CD14-positive monocyte (primary cell): ENCODE data around the gene NT5DC4. TPM values are rescaled to one million over a fixed set of nuclear protein-coding genes. Genes with fewer than 3 reads are reported as not detected.

ENCODE experiments used
- DNase-seq, 3 donors: peaks; one replicate each; pipeline ENCODE4 v3.0.0-alpha.2; 2011 to 2022
- H2AFZ ChIP-seq: 2 replicates; pipeline ENCODE4 v1.6.0; 2012; ENCODE audit warnings: mild to moderate bottlenecking, low read depth, low read length, inconsistent platforms; ENCODE audit not compliant: insufficient read depth, poor library complexity, severe bottlenecking
- H3K27ac ChIP-seq, 2 donors: 1 replicate in 1 of 2; 2 replicates in 1 of 2; pipeline ENCODE4 v1.5.1; 2012 to 2013; ENCODE audit warnings: low read length in 2 of 2, control low read depth in 1 of 2, inconsistent platforms in 1 of 2, low read depth in 1 of 2, mild to moderate bottlenecking in 1 of 2
- H3K27me3 ChIP-seq, 2 donors: one replicate each; pipeline versions ENCODE4 v1.6.0 to v1.6.1; 2011 to 2013; ENCODE audit warnings: low read length in 2 of 2; ENCODE audit not compliant: control insufficient read depth in 2 of 2, insufficient read depth in 2 of 2
- H3K36me3 ChIP-seq, 2 donors: replicated peaks in 1 of 2; 1 replicate in 1 of 2; 2 replicates in 1 of 2; pipeline versions ENCODE4 v1.5.1 to v1.6.1; 2012 to 2013; ENCODE audit warnings: low read length in 2 of 2, control low read depth in 1 of 2, inconsistent platforms in 1 of 2, mild to moderate bottlenecking in 1 of 2; ENCODE audit not compliant: insufficient read depth in 2 of 2, control insufficient read depth in 1 of 2
- H3K4me1 ChIP-seq, 2 donors: 1 replicate in 1 of 2; 2 replicates in 1 of 2; pipeline versions ENCODE4 v1.5.1 to v1.6.1; 2012 to 2013; ENCODE audit warnings: low read length in 2 of 2, control low read depth in 1 of 2, inconsistent platforms in 1 of 2, mild to moderate bottlenecking in 1 of 2, moderate library complexity in 1 of 2; ENCODE audit not compliant: insufficient read depth in 2 of 2, control insufficient read depth in 1 of 2
- H3K4me2 ChIP-seq: replicated peaks from 2 replicates; pipeline ENCODE3; 2012; ENCODE audit warnings: low read length, moderate library complexity, mild to moderate bottlenecking; ENCODE audit not compliant: poor library complexity, severe bottlenecking; ENCODE audit errors: extremely low read depth
- H3K4me3 ChIP-seq, 3 experiments: fragments of 200-600 bp in 1 of 3; sonication (generic) in 1 of 3; replicated peaks in 1 of 3; 1 replicate in 2 of 3; 2 replicates in 1 of 3; pipeline ENCODE4 v1.5.1; 2011 to 2013; ENCODE audit warnings: low read length in 3 of 3, mild to moderate bottlenecking in 3 of 3, control low read depth in 2 of 3, low read depth in 2 of 3, inconsistent platforms in 1 of 3, moderate library complexity in 1 of 3
- H3K79me2 ChIP-seq: 2 replicates; pipeline ENCODE4 v1.6.0; 2012; ENCODE audit warnings: mild to moderate bottlenecking, control low read depth, inconsistent platforms, low read length, moderate library complexity; ENCODE audit not compliant: insufficient read depth
- H3K9ac ChIP-seq: 2 replicates; pipeline ENCODE4 v1.6.0; 2017; ENCODE audit warnings: low read length, mild to moderate bottlenecking; ENCODE audit not compliant: insufficient read depth, poor library complexity, severe bottlenecking
- H3K9me3 ChIP-seq, 2 donors: replicated peaks in 1 of 2; 1 replicate in 1 of 2; 2 replicates in 1 of 2; pipeline versions ENCODE4 v1.5.1 to v1.6.1; 2012 to 2013; ENCODE audit warnings: low read length in 2 of 2, control low read depth in 1 of 2; ENCODE audit not compliant: control insufficient read depth in 1 of 2, insufficient read depth in 1 of 2
- H4K20me1 ChIP-seq: 2 replicates; pipeline ENCODE4 v1.6.0; 2012; ENCODE audit warnings: mild to moderate bottlenecking, low read length, control low read depth, moderate library complexity; ENCODE audit not compliant: insufficient read depth
- H3K27ac Mint-ChIP-seq, 7 donors: one replicate each; pipeline ENCODE4 v1.8.0; 2020; ENCODE audit warnings: mild to moderate bottlenecking in 7 of 7, mixed read lengths in 7 of 7, moderate library complexity in 6 of 7, inconsistent platforms in 2 of 7
- H3K27me3 Mint-ChIP-seq, 3 donors: one replicate each; pipeline ENCODE4 v1.8.0; 2021 to 2022; ENCODE audit warnings: low read depth in 3 of 3, mild to moderate bottlenecking in 3 of 3, mixed read lengths in 3 of 3, moderate library complexity in 3 of 3, inconsistent platforms in 1 of 3
- H3K36me3 Mint-ChIP-seq, 2 donors: one replicate each; pipeline ENCODE4 v1.8.0; 2020; ENCODE audit warnings: mixed read lengths in 2 of 2, inconsistent platforms in 1 of 2, mild to moderate bottlenecking in 1 of 2
- H3K4me1 Mint-ChIP-seq: one replicate; pipeline ENCODE4 v1.8.0; 2020; ENCODE audit warnings: mild to moderate bottlenecking, mixed read lengths
- H3K4me3 Mint-ChIP-seq, 2 donors: one replicate each; pipeline ENCODE4 v1.8.0; 2020; ENCODE audit warnings: mild to moderate bottlenecking in 2 of 2, mixed read lengths in 2 of 2, moderate library complexity in 1 of 2
- H3K9me3 Mint-ChIP-seq, 7 donors: one replicate each; pipeline ENCODE4 v1.8.0; 2020 to 2022; ENCODE audit warnings: mixed read lengths in 7 of 7, mild to moderate bottlenecking in 6 of 7, moderate library complexity in 6 of 7, inconsistent platforms in 2 of 7
- WGBS: methylation state at CpG from one replicate; pipeline ENCODE4 v1.1.5; 2013; ENCODE audit warnings: missing lambda C conversion rate; ENCODE audit not compliant: insufficient coverage; 5-methylcytosine and 5-hydroxymethylcytosine counted together
- intact Hi-C, 2 donors: fragments of 100-400 bp; cut with micrococcal nuclease; formaldehyde crosslinking; loops; one replicate each; pipeline versions ENCODE4 v1.15.0 to v1.15.1; 2023
- polyA plus RNA-seq, 3 donors: library from polyadenylated mRNA; depleted of rRNA in 1 of 3; unstranded in 2 of 3; stranded (reverse) in 1 of 3; fragments of 300-500 nt in 2 of 3; fragments of >200 nt in 1 of 3; fragmentation: Illumina TruSeq in 2 of 3; gene quantifications; 1 replicate in 2 of 3; 2 replicates in 1 of 3; pipeline ENCODE4 v1.2.3, GENCODE V29; 2012 to 2021
- TF ChIP-seq, protein P1 (sequence below): fragments of 200-600 bp; IDR thresholded peaks from one replicate; pipeline ENCODE4 v1.8.0; 2022; ENCODE audit warnings: antibody characterized with exemption, mild to moderate bottlenecking

Gene NT5DC4
- polyA plus RNA-seq, 3 donors: 2.2 TPM; not detected in 2

GRCh38 chr2:112692495-112692911 lies 28.3 kb upstream of the NT5DC4 start:
- intact Hi-C loops: loop anchor here (1.0 to 5.0 kb wide), 3 partner anchors 8 to 45 kb away; partner anchors contain the start of gene SLC20A1 (in 2 of the 2)
- H3K4me1 ChIP-seq: peaks cover 46 to 57% of the 10 kb centered on the region in 2 donors
- WGBS: 0% methylated on average over 5 of the region's 5 CpGs
- no peaks in the 10 kb centered on the region for H3K9me3 ChIP-seq
- TF ChIP-seq, protein P1, sequence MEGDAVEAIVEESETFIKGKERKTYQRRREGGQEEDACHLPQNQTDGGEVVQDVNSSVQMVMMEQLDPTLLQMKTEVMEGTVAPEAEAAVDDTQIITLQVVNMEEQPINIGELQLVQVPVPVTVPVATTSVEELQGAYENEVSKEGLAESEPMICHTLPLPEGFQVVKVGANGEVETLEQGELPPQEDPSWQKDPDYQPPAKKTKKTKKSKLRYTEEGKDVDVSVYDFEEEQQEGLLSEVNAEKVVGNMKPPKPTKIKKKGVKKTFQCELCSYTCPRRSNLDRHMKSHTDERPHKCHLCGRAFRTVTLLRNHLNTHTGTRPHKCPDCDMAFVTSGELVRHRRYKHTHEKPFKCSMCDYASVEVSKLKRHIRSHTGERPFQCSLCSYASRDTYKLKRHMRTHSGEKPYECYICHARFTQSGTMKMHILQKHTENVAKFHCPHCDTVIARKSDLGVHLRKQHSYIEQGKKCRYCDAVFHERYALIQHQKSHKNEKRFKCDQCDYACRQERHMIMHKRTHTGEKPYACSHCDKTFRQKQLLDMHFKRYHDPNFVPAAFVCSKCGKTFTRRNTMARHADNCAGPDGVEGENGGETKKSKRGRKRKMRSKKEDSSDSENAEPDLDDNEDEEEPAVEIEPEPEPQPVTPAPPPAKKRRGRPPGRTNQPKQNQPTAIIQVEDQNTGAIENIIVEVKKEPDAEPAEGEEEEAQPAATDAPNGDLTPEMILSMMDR: no peak
- no peaks in the 10 kb centered on the region for H3K27me3 ChIP-seq
- Mint-ChIP-seq H3K4me3 (peak overlapping the region; percentile 49), H3K4me1 (peaks cover 53% of the 10 kb centered on the region), H3K27me3 (peaks cover 0 to 3% (median 0%) of the 10 kb centered on the region in 3 donors), H3K9me3 (peaks cover 0 to 2% (median 0%) of the 10 kb centered on the region in 7 donors), H3K27ac (peak overlapping the region; percentile 94 to 99 (median 97)), H3K36me3 (peaks cover 0 to 5% of the 10 kb centered on the region in 2 donors)
- H3K36me3 ChIP-seq: no peaks in the 10 kb centered on the region
- peak overlapping the region; percentile 1 for H3K9ac ChIP-seq
- peak; percentile 90 to 96 (median 91) for DNase-seq
- no peak overlapping the region for H2AFZ ChIP-seq
- H3K4me2 ChIP-seq: peak overlapping the region; percentile 18
- peak overlapping the region; percentile 84 to 89 for H3K27ac ChIP-seq
- no peaks in the 10 kb centered on the region for H3K79me2 ChIP-seq
- peak overlapping the region in 1 of 3 experiments; percentile 3 for H3K4me3 ChIP-seq
- H4K20me1 ChIP-seq: no peaks in the 10 kb centered on the region

DNA sequence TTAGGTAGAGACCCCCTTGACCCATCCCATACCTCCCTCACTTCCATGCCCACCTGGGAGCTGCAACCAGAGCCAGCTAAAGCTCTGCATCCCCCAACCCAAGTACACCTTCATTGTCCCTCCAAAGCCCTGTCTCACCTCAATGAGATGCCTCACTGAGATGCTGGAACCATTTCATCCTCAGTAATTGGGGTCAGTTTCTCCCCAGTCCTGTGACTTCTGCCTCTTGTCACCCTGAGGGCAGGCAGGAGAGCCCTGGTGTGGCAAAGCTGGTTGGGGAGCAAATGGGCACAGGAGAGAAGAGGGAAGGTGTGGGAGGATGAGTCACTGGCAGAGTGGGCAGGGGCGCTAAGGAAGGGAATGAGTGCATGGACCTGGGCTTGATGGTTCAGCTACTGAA lies 27.9 kb upstream of the NT5DC4 start:
- H3K4me2 ChIP-seq: peak overlapping the region; percentile 18
- H3K4me1 Mint-ChIP-seq: peaks cover 55% of the 10 kb centered on the region
- no peaks in the 10 kb centered on the region for H3K27me3 ChIP-seq
- WGBS: no CpG with 5 or more reads among the region's 1 CpG
- H3K36me3 ChIP-seq: no peaks in the 10 kb centered on the region
- peaks cover 0 to 3% (median 0%) of the 10 kb centered on the region in 3 donors for H3K27me3 Mint-ChIP-seq
- peaks cover 0 to 2% (median 0%) of the 10 kb centered on the region in 7 donors for H3K9me3 Mint-ChIP-seq
- H3K4me1 ChIP-seq: peaks cover 46 to 60% of the 10 kb centered on the region in 2 donors
- no peaks in the 10 kb centered on the region for H4K20me1 ChIP-seq
- peak overlapping the region in 1 of 3 experiments; percentile 3 for H3K4me3 ChIP-seq
- TF ChIP-seq, protein P1: no peak
- H3K9me3 ChIP-seq: no peaks in the 10 kb centered on the region
- H3K27ac ChIP-seq: peak overlapping the region; percentile 84 to 89
- intact Hi-C loops: loop anchor here (1.0 to 5.0 kb wide), 3 partner anchors 7 to 46 kb away; partner anchors contain the start of gene SLC20A1 (in 2 of the 2)
- no peak overlapping the region for H2AFZ ChIP-seq
- H3K79me2 ChIP-seq: no peaks in the 10 kb centered on the region
- H3K36me3 Mint-ChIP-seq: peaks cover 0 to 5% of the 10 kb centered on the region in 2 donors
- peak overlapping the region; percentile 94 to 99 (median 97) for H3K27ac Mint-ChIP-seq
- H3K4me3 Mint-ChIP-seq: peak overlapping the region; percentile 4 to 49
- peak in 2 of 3 donors; percentile 19 to 62 for DNase-seq
- H3K9ac ChIP-seq: peak overlapping the region; percentile 1
